GM12872 (cell line): Measurements from ENCODE around the gene RALGPS2.

Experiments used
- TF ChIP-seq, protein P1 (sequence below): IDR thresholded peaks from 3 replicates; pipeline ENCODE4 v1.5.1; 2011; ENCODE audit warnings: low read depth, mild to moderate bottlenecking, low read length, moderate library complexity; ENCODE audit not compliant: insufficient read depth

RALGPS2 gene

DNA sequence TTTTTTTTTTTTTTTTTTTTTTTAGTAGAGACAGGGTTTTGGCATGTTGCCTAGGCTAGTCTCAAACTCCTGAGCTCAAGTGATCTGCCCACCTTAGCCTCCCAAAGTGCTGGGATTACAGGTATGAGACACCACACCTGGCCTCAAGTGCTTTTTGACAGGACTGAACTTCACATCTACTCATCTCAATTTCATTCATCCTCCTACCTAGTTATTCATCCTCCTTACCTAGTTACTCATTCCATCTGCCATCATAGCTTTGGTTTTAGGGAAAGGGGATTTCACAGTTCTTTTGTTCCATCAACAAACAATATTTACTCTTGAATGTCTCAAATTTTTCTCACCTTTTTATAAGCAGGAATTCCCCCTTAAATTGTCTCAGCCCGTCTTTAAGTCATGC, 38.6 kb upstream of the RALGPS2 start:
- TF ChIP-seq, protein P1, sequence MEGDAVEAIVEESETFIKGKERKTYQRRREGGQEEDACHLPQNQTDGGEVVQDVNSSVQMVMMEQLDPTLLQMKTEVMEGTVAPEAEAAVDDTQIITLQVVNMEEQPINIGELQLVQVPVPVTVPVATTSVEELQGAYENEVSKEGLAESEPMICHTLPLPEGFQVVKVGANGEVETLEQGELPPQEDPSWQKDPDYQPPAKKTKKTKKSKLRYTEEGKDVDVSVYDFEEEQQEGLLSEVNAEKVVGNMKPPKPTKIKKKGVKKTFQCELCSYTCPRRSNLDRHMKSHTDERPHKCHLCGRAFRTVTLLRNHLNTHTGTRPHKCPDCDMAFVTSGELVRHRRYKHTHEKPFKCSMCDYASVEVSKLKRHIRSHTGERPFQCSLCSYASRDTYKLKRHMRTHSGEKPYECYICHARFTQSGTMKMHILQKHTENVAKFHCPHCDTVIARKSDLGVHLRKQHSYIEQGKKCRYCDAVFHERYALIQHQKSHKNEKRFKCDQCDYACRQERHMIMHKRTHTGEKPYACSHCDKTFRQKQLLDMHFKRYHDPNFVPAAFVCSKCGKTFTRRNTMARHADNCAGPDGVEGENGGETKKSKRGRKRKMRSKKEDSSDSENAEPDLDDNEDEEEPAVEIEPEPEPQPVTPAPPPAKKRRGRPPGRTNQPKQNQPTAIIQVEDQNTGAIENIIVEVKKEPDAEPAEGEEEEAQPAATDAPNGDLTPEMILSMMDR, result no peak

DNA sequence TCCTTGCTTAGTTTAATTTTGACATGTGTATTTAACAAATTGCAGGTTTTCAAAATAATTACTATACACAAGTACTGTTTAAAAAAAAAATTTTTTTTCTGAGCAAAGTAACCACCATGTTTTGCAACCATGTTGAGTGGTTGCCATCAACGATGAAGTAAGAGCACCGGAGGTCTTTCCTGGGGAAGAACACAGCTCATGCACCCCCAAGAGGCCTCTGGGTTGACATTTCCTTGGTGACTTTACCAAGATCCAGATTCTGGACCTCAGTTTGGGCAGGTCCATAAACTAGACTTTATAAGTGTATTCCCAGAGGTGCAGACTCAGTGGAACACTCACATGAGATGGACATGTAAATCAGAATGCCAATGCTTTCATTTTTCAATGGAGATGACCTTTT, 36.8 kb upstream of the RALGPS2 start:
- TF ChIP-seq, protein P1, result no peak

DNA sequence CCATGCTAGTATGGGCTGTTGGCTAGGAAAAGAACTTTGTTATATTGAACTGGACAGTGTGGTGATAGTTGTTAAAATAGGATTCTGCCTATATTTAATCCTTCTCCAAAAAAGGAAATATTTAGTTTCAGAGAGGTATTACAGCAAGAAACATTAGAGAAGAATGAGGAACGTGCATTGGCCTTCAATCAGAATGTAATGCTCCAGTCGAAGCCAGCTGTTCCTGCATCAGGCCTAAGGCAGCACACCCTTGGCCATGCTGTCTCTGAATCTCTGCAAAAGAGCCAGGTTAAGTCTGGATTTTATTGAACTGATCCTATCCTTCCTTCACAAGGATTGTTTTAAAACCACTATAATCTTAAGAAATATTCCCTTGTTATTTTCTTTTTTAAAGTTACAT, 35.3 kb upstream of the RALGPS2 start:
- TF ChIP-seq, protein P1, result no peak

DNA sequence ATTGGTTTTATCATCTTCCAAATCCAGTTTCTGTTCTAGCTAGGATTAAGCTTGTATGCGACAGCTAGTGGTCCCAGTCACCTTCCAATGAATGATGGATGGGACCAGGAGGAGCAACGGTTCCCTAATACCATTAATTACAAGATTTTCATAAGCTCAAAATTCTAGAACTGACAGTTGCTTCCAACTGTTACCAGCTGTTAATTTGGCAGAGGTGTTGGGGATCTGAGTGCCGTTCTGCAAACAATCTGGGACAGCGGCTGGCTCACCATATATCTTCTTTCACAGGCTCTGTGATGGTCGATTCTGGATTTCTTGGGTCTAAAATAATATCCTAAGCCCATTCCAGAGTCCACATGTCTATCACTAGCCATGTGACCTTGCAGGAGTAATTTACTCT, 34.5 kb upstream of the RALGPS2 start:
- TF ChIP-seq, protein P1, result no peak

DNA sequence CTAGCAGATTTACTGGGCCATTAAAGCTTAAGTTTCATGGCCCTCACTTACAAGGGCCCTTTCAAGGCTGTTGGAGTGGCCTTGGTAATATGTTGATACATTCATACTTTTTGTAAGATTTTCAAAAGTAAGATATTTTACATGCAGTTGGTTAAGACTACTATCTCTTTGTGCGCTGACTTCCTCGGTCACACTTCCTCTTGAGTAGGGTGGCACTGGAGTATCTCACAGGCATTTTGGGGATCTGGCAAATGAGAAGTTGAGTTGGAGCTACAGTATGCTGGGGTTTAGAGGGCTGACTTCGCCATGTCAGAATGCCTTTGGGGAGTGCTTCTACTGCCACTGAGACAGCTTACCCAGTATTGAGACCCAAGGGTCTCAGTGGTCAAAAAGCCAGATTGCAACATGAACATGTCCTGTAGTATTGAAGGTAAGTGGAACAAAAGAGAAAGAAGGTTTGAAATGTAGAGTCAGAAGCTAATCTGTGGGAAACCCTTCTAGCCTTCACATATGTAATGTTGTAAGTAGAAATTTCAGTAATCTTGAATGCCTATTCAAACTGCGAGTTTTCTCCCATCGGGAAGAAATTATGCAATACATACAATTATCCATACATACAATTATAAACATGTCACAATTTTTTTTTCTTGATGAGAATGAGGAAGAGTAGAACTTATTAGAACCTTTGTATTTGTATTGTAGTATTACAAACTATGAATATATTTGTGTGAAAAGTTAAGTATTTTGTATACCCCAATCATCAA, 32.3 kb upstream of the RALGPS2 start:
- TF ChIP-seq, protein P1, result no peak

DNA sequence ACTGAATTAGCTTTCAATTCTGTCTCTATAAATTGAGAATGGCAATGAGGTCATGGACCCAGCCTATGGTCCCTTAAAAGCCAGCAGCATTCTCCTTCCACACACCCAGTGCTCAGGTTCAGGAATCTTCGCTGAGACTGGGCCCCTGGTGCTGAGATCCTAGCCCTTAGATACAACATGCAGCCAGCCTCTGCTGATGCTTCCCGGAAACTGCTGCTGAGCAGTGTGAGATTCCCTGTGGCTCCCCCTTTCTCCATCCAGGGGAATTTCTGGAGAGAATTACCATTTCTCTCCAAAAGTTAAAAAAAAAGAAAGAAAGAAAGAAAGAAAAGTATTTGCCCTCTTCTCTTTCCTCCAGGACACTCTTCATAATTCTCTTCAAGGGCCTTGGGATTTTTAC, 31.7 kb upstream of the RALGPS2 start:
- TF ChIP-seq, protein P1, result no peak

DNA sequence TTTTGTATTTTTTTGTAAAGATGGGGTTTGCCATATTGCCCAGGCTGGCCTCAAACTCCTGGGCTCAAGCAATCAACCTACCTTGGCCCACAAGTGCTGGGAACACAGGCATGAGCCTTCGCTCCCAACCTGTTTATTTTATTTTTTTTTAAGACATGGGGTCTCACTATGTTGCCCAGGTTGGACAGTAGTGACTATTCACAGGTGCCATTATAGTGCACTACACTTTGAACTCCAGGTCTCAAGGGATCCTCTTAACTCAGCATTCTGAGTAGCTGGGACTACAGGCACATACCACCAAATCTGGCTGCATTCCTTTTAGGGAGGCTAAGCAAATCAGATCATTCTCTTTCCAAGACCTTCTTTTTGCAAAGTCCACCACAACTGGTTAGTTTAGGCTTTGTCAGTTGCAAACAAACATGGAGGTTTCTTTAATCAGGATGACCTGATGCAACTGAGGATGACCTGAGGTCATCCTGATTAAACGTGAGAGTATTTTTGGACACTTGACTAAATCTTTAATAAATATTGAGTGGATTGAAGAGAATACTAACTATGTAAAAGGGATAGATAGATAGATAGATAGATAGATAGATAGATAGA, 30.0 kb upstream of the RALGPS2 start:
- TF ChIP-seq, protein P1, result no peak
